HG03280 (cell line): Measurements from ENCODE around the gene SH3BP1.
"Not testable (repeated sequence)": the region's sequence is repeated elsewhere in the genome, so short reads cannot be mapped to it uniquely, and the experiment has no call there.

ENCODE experiments used
- ATAC-seq: cut with Tn5 transposase; IDR thresholded peaks from one replicate; pipeline ENCODE4 v1.9.1; 2021; ENCODE audit warnings: mild to moderate bottlenecking, moderate library complexity; ENCODE audit not compliant: unreplicated experiment

Gene SH3BP1

DNA sequence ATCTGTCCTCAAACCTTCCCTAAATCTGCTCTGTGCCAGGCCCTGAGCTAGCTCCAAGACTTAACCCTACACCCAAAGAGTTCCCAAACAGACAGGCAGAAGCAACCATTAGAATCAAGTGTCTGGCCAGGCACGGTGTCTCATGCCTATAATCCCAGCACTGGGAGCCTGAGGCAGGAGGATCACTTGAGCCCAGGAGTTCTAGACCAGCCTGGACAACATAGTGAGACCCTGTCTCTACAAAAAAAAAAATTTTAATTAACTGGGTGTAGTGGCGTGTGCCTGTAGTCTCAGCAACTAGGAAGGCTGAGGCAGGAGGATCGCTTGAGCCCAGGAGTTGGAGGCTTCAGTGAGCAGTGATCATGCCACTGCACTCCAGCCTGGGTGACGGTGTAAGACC, 17.1 kb downstream of the SH3BP1 start:
- ATAC-seq, result not testable (repeated sequence)

- no peak for ATAC-seq
Measured at GRCh38 chr22:37657590-37658132, 18.2 kb downstream of the SH3BP1 start.

- peak; percentile 87 for ATAC-seq
Measured at GRCh38 chr22:37658133-37659065, 18.9 kb downstream of the SH3BP1 start, which contains the start of gene PDXP. Gene PDXP (plus strand): TSS chr22:37658723. CDS start chr22:37658783, 60 bp downstream.

DNA sequence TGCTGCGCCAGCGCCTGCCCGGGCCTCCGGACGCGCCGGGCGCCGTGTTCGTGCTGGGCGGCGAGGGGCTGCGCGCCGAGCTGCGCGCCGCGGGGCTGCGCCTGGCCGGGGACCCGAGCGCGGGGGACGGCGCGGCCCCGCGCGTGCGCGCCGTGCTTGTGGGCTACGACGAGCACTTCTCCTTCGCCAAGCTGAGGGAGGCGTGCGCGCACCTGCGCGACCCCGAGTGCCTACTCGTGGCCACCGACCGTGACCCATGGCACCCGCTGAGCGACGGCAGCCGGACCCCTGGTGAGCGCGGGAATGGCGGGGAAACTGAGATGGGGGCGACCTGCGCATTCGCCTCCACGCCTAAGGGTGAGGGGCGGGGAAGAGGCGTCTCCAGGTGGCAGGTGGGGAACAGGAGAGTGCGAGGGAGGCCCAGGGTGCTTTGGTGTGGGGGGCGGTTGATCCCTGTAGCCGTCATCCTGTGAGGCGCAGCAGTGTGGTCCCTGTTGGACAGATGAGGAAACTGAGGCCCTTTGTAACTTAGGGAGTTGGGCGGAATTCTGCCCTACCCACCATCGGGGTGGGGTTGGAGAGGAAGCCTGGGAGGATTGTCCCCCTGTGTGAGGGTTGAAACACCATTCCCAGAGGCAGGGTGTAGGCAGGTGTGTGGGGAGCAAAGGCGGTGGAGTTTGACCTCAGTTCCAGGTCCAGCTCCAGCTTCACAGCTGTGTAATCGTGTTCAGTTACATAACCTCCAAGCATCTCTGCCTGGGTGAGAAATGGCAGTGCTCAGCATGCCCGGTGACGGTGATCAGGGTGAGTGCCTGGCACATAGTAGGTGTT, 19.8 kb downstream of the SH3BP1 start:
- ATAC-seq, result no peak

DNA sequence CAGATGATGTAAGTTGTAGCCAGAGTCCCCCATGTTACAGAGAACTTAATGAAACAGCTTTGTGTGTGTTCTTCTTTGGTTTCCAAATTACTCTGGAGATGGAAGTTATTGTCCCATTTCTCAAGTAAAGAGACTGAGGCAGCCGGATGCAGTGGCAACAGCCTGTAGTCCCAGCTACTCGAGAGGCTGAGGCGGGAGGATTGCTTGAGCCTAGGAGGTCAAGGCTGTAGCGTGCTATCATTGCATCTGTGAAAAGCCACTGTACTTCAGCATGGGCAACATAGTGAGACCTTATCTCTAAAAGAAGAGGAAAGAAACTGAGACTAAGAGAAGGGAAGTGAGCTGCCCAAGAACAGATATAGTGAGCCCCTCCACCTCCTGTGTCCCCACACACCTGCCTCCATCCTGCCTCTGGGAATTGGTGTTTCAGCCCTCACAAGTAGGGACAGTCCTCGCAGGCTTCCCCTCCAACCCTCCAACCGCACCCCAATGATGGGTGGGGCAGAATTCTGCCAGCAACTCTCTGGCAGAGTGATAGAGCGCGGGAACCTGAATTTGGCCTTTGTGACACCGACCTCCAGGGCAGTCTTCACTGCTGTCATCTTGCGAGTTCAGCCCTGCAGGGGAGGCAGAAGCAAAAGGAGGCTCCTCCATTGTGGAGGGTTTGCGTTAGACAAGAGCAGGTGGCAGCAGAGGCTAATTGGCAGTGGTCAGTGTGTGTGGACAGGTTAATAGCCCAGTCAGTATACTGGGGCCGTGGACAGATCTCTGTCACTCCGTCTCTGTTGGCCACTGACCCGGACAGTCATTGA, 20.6 kb downstream of the SH3BP1 start:
- no peak for ATAC-seq

GRCh38 chr22:37660709-37661045, 21.2 kb downstream of the SH3BP1 start:
- no peak for ATAC-seq

GRCh38 chr22:37661160-37661924, 21.9 kb downstream of the SH3BP1 start:
- no peak for ATAC-seq

DNA sequence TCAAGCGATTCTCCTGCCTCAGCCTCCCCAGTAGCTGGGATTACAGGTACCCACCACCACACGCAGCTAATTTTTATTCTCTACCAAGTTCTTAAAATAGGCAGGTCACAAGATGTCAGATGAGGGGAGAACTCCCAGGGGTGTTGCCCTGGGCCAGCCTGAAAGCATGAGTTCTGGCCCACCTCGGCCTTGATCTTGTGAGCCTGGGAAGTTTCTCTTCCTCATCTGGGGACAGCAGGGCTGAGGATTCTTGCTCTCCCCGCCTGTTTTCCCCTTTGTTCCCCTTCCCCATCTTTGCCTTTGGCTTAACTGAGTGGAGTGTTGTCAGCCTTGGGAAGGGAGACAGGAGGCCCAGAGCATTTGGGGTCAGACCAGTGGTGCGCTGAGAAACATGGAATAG, 22.6 kb downstream of the SH3BP1 start:
- ATAC-seq, result no peak

DNA sequence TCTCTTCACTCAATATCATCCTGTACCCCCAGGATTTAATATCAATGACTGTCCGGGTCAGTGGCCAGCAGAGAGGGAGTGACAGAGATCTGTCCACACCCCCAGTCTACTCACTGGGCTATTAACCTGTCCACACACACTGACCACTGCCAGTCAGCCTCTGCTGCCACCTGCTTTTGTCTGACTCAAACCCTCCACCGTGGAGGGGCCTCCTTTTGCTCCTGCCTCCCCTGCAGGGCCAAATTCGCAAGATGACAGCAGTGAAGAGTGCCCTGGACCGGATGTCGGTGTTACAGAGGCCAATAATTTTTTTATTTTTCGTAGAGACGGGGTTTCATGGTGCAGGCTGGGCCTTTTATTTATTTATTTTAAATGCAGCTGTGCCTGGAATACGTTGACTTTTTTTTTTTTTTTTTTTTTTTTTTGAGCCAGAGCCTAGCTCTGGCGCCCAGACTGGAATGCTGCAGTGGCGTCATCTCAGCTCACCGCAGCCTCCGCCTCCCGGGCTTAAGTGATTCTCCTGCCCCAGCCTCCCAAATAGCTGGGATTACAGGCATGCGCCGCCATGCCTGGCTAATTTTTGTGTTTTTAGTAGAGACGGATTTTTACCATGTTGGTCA, 24.2 kb downstream of the SH3BP1 start:
- no peak for ATAC-seq

DNA sequence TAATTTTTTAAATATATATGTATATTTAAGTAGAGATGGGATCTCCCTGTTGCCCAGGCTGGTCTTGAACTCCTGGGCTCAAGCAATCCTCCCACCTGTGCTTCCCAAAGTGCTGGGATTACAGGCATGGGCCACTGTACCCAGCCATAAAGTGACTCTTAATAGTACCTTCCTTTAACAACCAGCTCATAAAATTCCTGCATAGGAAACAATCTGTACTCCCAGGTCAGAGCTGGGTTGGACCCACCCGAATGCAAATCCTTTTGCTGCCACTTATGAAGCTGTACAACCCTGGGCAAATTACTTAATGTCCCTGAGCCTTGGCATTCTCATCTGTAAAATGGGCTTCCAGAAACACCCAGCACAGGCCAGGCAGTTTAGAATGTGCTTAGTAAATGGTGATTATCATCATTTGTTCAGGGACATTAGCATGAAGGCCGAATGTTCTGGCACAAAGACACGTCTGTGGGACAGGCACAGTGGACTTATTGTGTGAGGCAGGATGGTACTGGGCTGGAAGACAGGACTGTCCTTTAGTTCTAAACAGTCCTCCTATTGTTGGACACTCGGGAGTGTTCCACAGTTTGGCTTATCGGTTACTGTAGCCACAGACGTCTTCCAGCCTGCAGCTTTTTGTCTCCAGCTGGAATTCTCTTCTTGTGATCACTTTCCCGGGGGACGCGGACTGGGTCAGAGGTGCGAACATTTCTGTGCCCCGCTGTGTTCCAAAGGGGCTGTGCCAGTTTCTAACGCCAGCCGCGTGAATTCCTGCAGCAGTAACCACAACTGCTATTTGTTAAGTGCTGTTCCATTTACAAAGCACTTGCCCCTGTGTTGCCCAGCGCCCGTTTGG, 25.0 kb downstream of the SH3BP1 start:
- no peak for ATAC-seq

GRCh38 chr22:37665487-37665886, 26.0 kb downstream of the SH3BP1 start:
- no peak for ATAC-seq

- ATAC-seq, result no peak
Measured at GRCh38 chr22:37669586-37669985, 30.1 kb downstream of the SH3BP1 start.

DNA sequence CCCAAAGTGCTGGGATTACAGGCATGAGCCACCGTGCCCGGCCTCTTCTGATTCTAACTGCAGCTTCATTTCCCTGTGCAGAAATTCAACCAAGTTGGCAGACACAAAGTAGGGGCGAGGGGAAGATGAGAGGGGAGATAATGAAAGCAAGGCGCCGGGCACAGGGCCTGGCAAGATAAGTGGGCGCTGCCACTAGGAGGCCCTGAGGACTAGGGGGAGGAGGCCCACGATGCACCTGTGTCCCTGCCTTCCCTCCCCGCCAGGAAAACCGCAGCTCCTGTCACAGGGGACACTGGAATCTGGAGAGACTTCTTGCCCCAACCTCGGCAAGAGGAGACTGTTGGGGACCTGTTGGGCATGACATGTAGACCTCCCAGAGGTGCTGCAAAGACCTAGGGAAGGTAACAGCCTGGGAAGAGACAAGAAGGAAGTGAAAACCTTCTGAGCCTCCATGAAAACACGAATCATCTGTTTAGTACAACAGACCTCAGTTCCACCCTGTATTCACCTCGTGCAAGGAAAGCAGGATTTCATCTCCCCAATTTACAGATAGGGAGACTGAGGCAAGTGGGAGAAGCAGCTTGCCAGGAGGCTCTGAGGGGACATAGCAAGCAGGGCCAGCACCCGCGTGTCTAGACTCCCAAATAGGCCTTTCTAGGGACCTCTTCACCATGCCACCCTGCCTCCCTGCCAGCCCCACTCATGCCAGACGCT, 32.9 kb downstream of the SH3BP1 start:
- ATAC-seq, result no peak

DNA sequence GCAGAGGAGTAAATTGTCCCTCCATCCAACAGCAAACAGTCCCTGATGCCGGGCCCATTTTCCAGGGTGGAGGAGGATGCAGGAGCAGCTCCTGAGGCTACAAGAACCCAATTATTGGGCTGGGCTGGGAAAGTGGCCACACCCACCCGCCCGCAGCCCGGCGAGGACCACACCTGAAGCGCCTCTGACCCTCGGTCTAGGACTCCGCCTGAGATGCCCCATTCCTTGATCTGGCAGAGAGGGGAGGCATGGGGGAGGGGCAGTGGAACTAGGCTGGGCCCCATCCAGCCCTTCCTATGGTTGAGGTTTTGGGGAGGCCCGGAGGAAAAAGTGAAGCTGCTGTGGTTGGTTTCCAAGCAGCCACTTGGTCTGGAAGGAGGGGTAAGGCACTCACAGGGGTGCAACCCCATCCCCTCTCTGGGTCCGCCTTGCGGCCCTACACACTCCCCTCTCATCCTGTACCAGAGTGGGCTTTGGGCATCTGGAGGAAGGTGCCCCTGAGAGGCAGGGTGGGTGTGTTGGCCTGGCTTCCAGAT, 33.5 kb downstream of the SH3BP1 start:
- no peak for ATAC-seq

DNA sequence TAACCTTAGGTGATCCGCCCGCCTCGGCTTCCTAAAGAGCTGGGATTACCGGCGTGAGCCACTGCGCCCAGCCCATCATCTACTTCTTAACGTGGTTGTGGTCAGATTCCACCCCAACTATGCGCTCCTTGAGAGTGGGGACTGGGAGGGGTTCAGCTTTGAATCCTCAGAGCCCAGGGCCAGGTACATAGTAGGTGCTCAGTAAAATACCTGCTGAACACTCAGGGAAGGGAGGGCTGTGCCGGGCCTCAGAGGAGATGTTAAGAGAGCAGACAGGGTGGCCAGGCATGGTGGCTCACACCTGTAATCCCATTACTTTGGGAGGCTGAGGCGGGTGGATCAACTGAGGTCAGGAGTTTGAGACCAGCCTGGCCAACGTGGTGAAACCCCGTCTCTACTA, 34.8 kb downstream of the SH3BP1 start:
- no peak for ATAC-seq

DNA sequence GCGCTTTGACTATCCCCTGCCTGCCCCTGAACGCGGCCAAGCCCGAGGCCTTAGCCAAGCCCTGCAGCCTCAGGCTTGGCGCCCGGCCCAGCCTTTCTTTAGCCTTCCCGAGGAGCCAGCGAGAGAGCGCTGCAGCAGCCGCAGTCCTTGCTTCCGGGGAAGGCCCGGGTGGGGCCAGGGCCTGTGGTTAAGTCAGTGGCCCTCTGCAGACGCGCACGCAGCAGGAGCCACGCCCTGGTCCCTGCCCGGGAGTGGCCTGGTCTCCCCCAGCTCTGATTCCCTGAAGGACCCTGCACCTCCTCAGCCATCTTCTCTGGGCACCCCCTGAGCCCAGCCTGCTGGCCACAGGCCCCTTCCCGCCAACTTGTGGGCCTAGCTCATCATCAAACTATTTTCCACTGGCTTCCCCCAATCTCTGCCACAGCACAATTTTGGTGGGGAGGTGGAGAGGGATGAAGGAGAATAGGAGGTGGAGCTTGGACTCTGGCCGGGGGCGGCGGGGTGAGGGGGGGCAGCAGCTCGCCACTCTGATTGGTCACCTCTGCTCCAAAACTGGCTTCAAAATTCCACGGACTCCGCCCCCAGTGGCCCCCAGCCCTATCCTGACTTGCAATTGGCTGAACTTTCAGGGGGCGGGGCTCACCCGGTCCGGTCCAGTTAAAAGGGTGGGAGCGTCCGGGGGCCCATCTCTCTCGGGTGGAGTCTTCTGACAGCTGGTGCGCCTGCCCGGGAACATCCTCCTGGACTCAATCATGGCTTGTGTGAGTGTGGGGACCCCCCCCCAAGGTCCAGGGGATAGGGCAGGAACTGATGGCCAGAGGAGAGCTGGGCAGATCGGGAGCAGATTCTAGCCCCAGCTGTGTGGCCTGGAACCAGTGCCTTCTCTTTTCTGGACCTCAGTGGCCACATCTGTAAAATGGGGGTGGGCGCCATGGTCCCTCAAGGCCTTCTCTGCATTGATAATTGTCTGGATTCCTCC, 35.8 kb downstream of the SH3BP1 start, which contains the start of gene LGALS1:
Gene LGALS1 (plus strand): TSS at position 686 of the 979 bp plus-strand sequence. CDS start 67 bp downstream, at position 753.
- ATAC-seq, result peak; percentile 51
